SKM-1 (cell line): ENCODE data around the gene DSCAML1.
"Not testable (repeated sequence)": the region's sequence is repeated elsewhere in the genome, so short reads cannot be mapped to it uniquely, and the experiment has no call there.

ENCODE experiments used
- DNase-seq: peaks from one replicate; lab custom pipeline; 2025; ENCODE audit not compliant: unreplicated experiment; lab: John Stamatoyannopoulos, UW

Gene DSCAML1

GRCh38 chr11:117765068-117765467 lies 31.9 kb downstream of the DSCAML1 start:
- no peak for DNase-seq

DNA sequence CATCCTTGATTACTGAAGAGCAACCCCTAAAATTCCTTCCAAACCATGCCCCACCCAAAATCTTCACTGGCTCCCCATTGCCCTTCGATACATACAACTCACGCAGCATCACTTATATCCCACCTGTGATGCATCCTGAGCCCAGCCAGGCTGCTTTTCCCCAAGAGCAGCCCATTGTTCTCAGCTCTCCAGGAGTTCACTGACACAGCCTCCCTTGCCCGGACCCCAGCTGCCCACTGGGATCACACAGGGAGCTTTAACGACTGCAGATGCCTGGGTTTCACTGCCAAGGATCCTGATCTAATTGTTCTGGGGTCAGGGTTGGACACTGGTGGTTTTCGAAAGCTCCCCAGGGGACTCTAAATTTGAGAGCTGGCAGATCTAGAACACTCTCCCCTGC lies 33.6 kb downstream of the DSCAML1 start:
- DNase-seq = not testable (repeated sequence)

- no peak for DNase-seq
Measured at GRCh38 chr11:117761993-117762392, 35.0 kb downstream of the DSCAML1 start.

- DNase-seq = no peak
Measured at GRCh38 chr11:117759305-117759704, 37.7 kb downstream of the DSCAML1 start.

GRCh38 chr11:117754030-117754429 lies 43.0 kb downstream of the DSCAML1 start:
- no peak for DNase-seq

GRCh38 chr11:117752721-117753237 lies 44.2 kb downstream of the DSCAML1 start:
- DNase-seq = no peak

DNA sequence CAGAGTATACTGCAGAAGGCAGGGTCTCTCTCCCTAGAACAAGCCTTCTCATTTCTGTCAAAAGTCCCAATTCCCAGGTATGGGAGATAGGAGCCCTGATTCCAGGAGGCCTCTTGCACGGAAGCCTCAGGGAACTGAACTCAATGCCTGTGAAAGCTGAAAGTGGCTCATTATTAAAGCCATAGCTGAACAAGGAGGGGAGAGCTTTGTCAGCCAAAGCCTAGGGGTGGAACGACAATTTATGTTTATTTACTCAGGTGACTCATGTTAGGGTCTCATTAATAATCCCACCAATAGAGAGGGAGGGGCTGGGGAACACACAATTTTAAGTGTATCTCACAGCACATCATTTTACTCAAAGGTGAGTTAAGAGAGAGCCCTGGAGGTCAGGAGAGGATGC lies 44.9 kb downstream of the DSCAML1 start:
- no peak for DNase-seq

GRCh38 chr11:117750916-117751662 lies 45.9 kb downstream of the DSCAML1 start:
- no peak for DNase-seq

DNA sequence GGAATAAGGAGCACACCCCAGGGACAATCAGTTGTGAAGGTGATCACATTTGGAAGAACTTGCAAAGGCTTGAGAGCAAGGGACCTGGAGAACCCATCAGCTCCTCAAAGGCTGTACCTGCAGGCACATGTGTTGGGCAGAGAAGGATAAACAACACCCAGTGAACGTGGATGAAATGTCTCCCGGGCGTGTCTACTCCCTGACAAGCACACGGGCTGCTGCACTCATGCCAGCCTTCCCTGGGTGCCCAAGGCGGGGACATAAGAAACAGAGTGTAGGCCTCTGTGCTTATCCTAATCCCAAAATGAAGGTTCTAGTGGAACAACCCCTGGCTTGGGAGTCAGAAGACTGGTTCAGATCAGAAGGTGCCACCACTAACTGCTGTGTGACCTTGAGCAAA lies 46.7 kb downstream of the DSCAML1 start:
- DNase-seq = no peak

GRCh38 chr11:117749541-117749910 lies 47.5 kb downstream of the DSCAML1 start:
- DNase-seq = no peak

GRCh38 chr11:117748771-117749540 lies 48.1 kb downstream of the DSCAML1 start:
- no peak for DNase-seq

- no peak for DNase-seq
Measured at GRCh38 chr11:117747892-117748291, 49.1 kb downstream of the DSCAML1 start.

GRCh38 chr11:117745346-117745745 lies 51.7 kb downstream of the DSCAML1 start:
- DNase-seq = no peak

- DNase-seq = no peak
Measured at GRCh38 chr11:117744471-117745150, 52.4 kb downstream of the DSCAML1 start.

- DNase-seq = peak; percentile 66
Measured at GRCh38 chr11:117743121-117743815, 53.7 kb downstream of the DSCAML1 start.

DNA sequence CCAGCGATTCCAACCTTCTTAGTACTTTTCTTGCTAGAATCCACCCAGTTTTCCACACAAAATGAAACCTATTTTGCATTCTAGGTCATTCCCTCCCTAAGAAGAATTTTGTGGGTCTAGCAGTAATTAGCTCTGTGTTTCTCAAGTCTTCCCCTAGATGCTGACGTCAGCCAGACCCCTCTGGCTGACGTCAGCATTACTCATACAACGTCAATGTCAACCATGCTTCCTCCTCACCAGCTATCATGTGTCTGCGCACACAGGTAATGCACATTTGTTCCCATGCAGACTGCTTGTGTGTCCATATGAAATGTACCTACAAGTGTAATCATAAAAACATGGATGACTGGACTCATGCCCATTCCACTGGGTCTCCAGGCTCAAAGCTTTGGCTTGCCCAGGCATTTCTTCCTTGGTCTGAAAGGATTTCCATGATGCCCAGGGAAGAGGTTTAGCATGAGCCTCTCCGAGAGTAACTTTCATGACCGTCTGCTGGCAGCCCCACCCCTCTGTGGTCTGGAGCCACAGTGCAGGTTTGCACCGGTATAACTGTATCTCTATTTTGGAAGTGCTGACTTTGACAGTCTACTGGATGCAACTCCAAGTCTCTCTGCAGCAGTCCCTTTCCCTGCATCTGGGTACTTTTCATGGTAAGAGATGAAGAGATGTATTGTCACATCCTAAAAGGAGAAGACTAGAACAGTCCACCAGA lies 58.6 kb downstream of the DSCAML1 start:
- DNase-seq = no peak

DNA sequence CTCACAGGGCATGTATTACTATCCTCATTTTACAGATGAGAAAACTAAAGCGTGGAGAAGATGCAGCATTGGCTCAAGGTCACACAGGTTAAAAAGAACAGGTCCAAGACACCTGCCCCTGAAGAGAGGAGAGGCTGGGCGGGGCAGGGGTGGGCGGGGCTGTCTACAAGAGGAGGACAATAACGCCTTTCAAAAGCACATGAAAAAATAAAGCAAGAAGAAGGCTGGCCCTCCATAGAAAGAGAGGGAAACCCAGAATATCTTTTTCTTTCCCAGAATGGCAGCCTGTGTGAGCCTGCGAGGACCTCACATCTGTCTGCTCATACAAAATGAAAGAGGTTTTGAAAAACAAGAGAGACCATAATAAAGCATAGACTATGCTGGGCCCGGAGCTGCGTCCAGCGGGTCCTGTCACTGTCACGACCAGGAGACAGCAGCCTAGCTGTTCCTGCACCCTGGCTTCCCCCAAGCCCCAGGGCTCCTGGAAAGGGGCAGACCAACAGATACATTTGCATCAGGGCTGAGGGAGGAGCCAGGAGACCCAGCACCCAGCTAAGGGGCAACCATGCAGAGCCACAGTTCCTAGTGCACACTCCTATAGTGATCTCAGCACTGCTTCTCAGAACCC lies 61.6 kb downstream of the DSCAML1 start:
- no peak for DNase-seq

DNA sequence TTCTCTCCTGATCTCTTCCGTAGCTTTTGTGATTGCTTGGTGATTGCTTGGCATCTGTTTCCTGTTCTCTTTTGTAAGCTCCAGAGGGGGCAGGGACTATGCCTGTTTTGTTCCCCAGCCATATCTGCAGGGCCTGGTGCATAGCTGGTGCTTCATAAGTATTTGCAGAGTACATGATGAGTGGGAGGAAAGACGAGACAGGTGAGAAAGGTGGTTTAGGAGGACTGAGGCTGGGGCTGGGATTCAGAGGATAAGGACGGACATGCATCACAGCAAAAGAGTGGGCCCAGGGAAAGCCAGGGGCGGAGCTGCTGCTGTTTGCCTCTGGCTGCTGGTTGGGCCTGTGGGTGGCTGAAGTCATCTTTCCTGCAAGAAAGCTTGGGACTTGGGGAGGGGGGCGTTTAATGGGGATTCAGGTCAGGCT lies 62.4 kb downstream of the DSCAML1 start:
- no peak for DNase-seq

DNA sequence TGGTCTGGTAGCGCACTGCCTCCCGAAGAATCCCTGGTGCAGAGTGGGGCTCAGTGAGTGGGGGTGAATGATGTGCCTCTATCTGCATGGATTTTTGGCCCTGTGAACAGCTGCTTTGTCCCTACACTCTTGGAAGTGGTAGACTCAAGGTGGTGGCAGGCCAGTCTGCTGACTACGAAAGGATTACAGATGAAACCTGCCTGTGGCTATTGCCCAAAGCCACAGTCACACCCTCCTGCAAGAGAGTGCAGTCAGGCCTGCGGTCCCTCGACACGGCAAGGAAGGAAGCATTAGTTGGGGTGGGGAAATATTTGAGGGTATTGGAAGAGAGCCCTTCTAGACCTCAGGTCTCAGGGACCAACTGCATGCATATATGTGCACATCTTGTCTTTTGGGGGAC lies 63.7 kb downstream of the DSCAML1 start:
- DNase-seq = peak; percentile 4

GRCh38 chr11:117731722-117732290 lies 65.2 kb downstream of the DSCAML1 start:
- DNase-seq = no peak
